HG03045 (cell line): ENCODE data around the gene MYO1F.
"Not testable (repeated sequence)": the region's sequence is repeated elsewhere in the genome, so short reads cannot be mapped to it uniquely, and the experiment has no call there.

Source experiments
- ATAC-seq: cut with Tn5 transposase; IDR thresholded peaks from one replicate; pipeline ENCODE4 v1.9.1; 2021; ENCODE audit warnings: mild to moderate bottlenecking, moderate library complexity; ENCODE audit not compliant: unreplicated experiment

The MYO1F gene

DNA sequence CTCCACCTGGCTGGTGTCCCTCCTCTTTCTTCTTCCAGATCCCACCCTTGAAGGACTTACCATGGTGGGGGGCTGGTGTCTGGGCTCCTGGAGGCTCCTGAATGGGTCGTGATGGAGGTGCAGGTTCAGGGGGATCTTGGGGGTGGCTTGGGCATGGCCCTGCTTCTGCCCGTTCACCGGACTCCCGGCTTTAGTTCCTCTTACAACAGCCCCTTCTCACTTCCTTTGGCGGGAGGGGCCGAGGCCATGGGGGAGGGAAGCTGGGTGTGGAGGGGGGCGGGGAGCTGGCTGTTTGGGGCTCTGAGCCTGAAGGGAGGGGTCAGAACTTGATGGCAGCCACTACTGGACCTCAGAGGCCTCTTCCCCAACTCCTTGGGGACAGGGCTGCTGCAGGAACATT, at the start of gene MYO1F:
MYO1F (minus strand) TSS at position 196 of the 400 bp plus-strand sequence; CDS start at position 63, 133 bp downstream.
- no peak for ATAC-seq

DNA sequence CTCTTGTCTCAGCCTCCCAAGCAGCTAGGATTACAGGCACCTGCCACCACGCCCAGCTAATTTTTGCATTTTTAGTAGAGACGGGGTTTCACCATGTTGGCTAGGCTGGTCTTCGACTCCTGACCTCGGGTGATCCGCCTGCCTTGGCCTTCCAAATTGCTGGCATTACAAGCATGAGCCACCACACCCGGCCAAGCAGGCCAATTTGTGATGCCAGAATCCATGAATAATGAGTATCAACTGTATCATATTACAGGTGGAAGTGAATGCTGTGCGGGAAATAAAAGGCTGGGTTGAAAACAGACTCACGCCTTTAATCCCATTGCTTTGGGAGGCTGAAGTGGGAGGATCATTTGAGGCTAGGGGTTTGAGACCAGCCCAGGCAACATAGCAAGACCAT, 49.6 kb upstream of the MYO1F start:
- ATAC-seq: no peak

DNA sequence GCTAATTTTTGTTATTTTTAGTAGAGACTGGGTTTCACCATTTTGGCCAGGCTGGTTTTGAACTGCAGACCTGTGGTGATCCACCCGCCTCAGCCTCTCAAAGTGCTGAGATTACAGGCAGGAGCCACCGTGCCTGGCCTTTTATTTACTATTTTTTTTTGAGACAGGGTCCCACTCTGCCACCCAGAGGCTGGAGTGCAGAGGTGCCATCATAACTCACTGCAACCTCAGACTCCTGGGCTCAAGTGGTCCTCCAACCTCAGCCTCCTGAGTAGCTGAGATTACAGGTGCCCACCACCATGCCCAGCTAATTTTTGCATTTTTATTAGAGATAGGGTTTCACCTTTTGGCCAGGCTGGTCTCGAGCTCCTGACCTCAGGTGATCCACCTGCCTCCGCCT, 45.6 kb upstream of the MYO1F start:
- not testable (repeated sequence) for ATAC-seq

DNA sequence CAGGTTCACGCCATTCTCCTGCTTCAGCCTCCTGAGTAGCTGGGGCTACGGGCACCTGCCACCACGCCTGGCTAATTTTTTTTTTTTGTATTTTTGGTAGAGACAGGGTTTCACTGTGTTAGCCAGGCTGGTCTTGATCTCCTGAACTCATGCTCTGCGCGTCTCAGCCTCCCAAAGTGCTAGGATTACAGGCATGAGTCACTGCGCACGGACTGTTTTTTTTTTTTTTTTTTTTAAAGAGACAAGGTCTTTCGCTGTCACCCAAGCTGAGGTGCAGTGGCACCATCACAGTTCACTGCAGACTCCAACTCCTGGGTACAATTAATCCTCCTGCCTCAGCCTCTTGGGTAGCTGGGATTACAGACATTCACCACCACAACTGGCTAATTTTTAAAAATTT, 41.5 kb upstream of the MYO1F start:
- ATAC-seq: no peak

DNA sequence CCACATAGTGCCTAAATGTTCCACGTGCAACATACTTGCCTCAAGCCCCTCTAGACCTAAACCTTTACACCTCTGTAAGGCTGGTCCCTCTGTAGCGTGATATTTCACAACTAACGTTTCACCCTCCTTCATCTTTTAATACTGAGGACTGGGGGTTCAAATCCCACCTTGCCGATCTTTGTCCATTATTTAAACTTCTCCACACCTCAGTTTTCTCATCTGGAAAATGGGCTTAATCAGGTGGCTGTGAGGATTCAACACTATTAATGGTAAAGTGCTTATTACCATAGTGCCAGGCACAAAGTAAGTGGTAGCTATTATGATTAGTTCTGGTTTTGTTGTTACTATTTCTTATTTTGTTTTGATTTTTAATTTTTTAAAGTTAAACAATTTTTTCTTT, 40.7 kb upstream of the MYO1F start:
- ATAC-seq: no peak

DNA sequence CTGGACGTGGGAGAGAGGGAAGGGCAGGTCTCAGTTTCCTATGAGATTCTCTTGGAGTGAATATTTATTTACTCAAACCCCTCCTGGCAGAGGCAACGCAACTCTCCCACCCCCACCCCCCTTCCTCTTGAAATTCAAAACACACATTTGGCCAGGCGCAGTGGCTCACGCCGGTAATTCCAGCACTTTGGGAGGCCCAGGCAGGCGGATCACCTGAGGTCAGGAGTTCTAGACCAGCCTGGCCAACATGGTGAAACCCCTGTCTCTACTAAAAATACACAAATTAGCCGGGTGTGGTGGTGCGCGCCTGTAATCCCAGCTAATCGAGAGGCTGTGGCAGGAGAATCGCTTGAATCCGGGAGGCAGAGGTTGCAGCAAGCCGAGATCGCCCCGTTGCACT, 40.1 kb upstream of the MYO1F start:
- not testable (repeated sequence) for ATAC-seq

DNA sequence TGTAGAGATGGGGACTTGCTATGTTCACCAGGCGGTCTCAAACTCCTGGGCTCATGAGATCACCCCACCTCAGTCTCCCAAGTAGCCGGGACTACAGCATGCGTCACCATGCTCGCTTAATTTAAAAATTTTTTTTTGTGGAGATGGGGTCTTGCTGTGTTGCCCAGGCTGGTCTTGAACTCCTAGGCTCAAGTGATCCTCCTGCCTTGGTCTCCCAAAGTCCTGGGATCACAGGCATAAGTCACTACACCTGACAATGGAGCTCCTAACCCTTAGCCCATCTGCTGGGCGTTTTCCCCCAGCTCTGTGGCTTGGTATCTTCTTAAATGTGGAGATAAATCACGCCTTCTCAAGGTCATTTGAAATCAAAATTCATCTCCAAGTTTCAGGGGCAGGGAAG, 39.6 kb upstream of the MYO1F start:
- no peak for ATAC-seq

DNA sequence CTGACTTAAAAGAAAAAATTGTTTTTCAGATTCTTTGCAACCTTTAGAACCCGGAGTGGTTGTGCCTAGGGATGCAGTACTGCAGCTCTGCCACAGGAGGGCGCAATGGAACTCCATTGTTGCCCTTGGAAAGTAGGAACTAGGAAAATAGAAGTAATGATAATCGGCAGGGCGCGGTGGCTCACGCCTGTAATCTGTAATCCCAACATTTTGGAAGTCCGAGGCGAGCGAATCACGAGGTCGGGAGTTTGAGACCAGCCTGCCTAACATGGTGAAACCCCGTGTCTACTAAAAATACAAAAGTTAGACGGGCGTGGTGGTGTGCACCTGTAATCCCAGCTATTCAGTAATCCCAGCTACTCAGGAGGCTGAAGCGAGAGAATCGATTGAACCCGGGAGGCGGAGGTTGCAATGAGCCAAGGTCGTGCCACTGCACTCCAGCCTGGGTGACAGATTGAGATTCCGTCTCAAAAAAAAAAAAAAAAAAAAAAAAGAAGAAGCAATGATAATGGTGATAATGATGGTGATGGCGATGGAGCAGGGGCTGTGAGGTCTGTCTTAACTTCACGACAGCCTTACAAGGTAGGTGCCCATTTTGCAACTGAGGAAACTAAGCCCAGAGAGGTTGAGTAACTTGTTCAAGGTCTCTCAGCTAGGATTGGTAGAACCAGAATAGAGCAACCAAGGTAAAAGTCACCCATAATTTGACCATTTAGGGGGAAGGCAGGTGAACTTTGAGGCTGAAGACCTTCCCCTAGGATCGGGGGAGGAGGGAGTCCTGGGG, 38.8 kb upstream of the MYO1F start:
- no peak for ATAC-seq

DNA sequence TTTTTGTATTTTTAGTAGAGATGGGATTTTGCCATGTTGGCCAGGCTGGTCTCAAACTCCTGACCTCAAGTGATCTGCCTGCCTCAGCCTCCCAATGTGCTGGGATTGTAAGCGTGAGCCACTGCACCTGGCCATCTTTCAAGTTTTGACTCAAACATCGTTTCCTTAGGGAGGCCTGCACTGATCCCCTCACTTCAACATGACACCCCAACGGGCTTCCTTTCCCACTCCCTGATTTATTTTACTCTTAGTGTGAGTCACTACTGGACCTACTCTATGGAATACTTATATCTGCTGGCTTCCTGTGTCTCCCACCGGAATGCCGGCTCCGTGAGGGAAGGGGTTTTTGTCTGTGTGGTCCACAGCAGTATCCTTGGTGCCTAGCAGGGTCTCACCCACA, 37.8 kb upstream of the MYO1F start:
- ATAC-seq: no peak

DNA sequence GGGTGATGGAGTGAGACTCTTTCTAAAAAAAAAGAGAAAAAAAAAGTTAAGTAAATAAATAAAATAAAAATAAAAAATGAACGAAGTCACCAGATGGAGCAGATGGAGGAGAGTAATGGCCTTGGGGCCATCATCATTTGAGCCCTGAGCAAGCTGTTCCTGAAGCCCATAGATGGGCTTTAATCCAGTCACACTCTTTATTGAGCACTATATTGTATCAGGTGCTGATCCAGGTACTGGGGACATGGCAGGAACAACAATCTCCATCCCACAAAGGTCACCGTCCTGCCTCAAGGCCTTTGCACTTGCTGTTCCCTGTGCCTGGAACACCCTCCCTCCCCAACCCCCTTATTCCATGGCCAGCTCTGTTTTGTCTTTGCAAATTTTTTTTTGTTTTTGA, 37.2 kb upstream of the MYO1F start:
- no peak for ATAC-seq

DNA sequence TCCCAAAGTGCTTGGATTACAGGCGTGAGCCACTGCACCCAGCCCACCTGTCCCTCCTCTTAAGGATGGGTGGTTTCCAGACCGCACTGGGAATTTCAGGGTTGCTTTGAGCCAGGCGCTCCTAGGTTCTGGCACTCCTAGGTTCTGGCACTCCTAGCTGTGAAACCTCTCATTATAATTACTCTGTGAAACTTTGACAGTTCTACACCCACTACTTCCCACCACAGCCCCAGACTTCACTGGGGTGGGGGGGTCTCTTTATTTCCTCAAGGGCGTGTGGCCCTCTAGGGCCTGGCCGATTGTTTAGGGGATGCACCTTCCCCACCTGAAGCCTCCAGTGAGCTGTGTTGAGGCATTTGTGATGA, 35.5 kb upstream of the MYO1F start:
- ATAC-seq: no peak

DNA sequence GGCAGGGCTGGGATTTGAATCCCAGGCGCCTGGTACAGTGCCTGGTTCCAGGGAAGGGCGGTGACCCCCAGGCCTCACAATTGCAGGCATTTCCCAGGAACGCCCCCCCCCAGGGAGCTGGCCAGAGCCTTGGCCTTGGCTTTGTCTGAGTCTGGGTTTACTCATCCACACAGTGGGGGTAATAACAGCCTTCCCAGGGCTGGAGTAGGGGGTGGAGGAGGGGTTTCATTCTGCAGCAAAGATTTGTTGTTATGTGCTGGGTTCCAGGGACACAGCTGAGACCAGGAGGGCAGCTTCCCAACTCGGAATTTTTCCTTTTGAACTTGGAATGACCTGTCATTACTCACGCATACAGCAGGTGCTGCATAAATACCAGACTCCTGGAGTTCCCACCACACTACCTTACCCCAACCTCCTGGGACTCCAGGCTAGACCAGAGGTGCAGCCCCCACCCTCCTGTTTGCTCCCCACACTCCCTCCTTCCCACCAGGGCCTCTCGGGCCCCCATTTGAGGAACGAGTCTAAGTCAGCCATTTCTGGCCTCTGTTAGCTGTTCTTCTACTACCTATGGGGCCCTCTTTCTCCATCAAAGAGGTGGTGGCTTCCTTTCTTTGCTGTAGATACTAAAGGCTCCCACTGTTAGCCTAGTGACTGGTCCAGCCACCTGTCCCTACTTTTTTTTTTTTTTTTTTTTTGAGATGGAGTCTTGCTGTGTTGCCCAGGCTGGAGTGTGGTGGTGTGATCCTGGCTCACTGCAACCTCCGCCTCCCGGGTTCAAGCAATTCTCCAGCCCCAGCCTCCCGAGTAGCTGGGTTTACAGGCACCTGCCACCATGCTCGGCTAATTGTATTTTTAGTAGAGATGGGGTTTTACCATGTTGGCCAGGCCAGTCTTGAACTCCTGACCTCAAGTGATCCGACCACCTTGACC, 34.9 kb upstream of the MYO1F start:
- ATAC-seq: no peak

DNA sequence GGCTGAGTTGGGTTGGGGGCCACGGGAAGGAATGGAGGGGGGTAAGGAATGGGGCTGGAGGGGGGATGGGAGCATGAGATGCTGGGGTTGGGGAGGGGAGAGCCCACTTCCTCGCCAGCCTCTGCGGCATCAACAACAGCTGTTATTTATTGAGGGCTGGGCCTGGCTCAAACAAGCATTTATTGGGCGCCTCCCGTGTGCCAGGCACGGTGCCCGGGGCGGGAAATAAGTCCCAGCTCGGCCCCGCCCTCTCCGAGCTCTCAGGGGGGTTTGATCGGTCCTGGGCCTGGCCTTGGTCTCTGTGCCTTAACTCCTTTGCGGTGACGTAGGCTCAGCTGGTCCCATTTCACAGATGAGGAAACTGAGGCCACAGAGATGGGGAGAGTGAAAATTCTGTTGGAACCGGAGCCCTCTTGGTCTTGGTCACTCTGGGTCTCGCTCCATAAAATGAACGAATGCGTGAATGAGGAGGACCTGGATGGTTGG, 34.2 kb upstream of the MYO1F start:
- no peak for ATAC-seq

DNA sequence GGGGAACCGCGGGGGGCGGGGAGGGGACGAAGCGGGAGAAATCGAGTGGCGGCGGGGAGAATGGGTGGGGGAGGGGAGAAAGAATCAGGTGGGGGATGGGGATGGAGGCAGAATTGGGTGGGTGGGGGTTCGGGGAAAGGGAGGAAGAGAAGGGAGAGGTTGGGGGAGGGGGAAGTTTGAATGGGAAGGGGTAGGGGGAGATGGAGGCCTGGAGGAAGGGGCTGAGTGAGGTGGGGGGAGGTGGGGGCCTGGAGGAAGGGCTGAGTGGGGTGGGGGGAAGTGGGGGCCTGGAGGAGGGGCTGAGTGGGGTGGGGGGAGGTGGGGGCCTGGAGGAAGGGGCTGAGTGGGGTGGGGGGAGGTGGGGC, 33.7 kb upstream of the MYO1F start:
- ATAC-seq: no peak

DNA sequence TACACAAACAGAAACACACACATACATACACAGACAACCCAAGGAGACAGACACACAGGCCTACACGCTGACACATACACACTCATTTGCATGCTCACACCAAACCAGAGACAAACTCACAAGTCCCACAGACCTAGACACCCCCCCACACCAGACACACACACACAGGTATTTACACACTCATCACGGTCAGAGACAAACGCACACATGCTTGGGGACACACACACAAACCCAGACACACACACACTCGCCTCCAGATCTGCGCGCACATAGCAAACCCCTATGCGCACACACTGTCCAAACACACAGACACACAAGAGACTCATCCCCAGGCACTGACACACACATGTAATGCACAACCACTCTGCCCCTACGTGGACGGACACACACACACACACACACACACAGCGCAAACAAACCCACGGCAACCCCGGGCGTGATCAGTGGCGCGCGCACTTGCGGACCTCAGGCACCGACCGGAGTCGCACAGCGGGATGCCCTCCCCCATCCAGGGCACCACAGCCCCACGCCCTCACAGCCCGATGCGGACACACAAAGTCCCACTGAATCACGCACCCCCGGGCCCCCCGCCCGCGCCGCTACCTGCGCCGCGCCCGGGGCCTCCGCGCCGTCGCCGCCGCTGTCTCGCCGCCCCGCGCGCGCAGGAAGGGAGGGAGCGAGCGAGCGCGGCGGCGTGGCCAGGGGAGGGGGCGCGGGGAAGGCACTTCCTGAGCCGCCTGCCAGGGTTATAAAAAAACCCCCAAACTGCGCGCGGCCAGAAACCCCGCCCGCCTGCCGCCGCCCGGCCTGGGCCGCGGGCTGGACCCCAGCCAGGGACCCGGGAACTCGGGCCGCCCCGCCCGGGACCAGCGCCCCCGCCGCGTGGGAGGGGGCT, 33.0 kb upstream of the MYO1F start, which contains the start of gene ADAMTS10:
ADAMTS10 (minus strand) TSS at position 675 of the 895 bp plus-strand sequence. CDS start 5,005 bp downstream, outside the sequence.
- no peak for ATAC-seq

DNA sequence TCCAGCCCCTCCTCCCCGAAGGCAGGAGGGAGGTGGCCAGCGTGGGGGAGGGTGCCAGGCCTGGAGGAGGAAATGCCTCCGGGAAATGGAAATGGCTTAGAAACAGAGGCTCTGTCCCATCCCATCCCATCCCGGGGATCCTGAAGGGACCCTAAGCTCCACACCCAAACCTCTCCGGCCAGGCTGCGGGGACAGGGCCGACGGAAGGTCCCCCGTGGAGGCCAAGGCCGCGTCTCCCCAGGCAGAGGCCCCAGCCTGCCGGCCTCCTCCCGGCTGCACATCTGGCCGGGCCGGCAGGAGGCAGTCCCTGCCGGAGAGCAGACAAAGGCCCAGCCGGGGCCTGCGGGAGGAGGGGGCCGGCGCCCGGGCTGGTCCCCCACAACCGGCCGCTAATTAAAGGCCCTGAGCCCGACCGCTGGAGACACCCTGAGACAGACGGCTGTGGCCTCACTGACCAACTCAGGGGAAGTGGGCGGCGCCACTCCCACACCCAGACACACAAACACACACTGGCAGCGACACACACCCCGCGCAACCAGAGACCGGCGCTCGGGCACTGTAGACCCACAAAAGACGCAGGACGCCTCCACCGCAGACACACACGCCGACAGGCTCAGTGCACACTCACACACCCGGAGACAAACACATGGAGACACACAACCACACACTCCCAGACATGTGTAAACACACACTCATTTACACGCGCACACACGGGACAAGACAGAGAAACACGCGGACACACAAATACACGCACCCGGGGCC, 32.2 kb upstream of the MYO1F start:
- no peak for ATAC-seq

DNA sequence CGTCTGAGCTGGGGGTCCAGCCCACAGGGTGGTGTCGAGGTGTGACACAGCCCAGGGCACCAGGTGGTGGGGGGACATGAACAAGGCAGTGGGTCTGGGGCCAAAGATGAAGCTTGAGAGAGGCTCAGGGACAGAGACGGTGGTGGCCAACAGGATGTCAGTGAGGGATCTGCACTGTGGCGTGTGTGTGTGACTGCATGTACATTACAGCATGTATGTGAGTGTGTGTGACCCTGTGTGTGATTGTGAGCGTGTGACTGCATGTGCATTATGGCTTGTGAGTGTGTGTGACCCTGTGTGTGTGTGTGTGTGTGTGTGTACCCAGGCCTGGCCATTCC, 31.7 kb upstream of the MYO1F start:
- ATAC-seq: no peak

DNA sequence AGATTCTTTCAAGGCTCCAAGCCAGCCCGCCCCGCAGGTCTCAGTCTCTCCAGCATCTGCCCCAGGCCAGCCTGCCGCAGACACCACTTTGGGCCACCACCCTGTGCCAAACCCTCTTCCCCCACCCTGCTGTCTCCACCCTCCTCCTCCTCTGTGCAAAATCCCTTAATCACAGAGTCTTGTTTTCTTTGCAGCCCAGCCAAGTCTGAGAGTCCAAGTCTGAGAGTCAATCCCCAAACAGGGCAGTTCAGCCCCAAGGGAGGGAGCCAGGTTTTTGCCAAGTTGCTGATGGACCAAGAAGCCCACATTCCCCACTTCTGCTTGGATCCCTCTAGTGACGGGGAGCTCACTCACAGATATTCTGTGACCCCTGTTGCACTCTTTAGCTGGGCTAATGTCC, 30.1 kb upstream of the MYO1F start:
- ATAC-seq: no peak

DNA sequence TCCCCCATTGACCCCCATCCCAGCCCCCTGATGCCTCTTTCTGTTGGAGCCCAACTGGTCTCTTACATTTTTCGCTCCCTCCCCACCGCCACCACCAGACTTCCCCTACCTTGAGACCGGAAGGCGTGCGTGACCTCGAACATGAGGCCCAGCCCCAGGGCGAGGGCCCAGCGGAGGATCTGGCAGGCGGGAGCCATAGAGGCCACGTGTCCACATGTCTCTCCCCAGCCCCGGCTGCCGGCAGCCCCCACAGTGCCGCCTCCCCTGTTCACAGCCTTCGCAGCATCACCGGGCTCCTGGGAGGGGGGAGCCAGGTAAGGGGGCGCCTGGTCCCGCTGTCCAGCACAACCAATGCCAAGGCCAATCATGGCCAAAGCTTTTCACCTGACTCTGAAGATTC, 28.3 kb upstream of the MYO1F start:
- ATAC-seq: no peak

DNA sequence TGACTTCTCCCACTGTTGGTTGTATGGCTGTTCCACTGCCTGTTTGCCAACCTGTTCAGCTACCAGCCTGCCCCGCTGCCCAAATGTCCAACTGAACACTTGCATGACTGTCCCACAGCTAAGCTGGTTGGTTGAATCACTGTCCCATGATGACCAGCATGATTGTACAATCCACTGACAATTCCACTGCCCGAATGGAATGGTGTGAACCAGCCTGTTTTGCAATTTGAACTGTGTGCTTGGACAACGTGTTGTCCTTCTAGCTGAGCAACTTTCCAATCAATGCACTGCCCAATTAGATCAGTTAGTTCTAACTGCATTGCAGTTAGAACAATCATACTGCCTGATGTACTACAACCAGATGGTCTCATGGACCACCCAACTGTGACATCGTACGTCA, 24.6 kb upstream of the MYO1F start:
- ATAC-seq: no peak
